HEK293 (cell line): ENCODE data around the gene CPD.

Experiments
- CTCF ChIA-PET: fragments of 350-600 bp; formaldehyde crosslinking; extraction: SDS; loops from one replicate; lab custom pipeline; 2021; ENCODE audit warnings: antibody characterized with exemption; lab: Yijun Ruan, JAX
- POLR2A ChIA-PET: fragments of 300-600 bp; formaldehyde crosslinking; extraction: SDS; loops from one replicate; lab custom pipeline; 2020; ENCODE audit warnings: antibody characterized with exemption, inconsistent platforms; lab: Yijun Ruan, JAX
- H3K27ac ChIP-seq: fragments of 200-500 bp; sonication (Bioruptor generic); 2 replicates; pipeline ENCODE4 v1.5.1; 2014; ENCODE audit warnings: low read depth, low read length, control low read depth, inconsistent platforms; ENCODE audit errors: extremely low read depth
- H3K36me3 ChIP-seq, 2 experiments: fragments of 200-500 bp in 1 of 2; sonication (Bioruptor generic) in 1 of 2; 1 replicate in 1 of 2; 2 replicates in 1 of 2; pipeline ENCODE4 v1.5.1; 2014 to 2017; ENCODE audit warnings: inconsistent platforms in 2 of 2, low read length in 2 of 2; ENCODE audit not compliant: control insufficient read depth in 2 of 2, insufficient read depth in 1 of 2
- H3K4me1 ChIP-seq: fragments of 200-500 bp; sonication (Bioruptor generic); 2 replicates; pipeline ENCODE4 v1.5.1; 2014; ENCODE audit warnings: mild to moderate bottlenecking, low read length, inconsistent platforms; ENCODE audit not compliant: control insufficient read depth, insufficient read depth
- H3K4me3 ChIP-seq: 2 replicates; pipeline ENCODE4 v1.5.1; 2011; ENCODE audit warnings: low read depth, mild to moderate bottlenecking, control low read depth, low read length, moderate library complexity
- H3K9me3 ChIP-seq: fragments of 200-500 bp; sonication (Bioruptor generic); 2 replicates; pipeline ENCODE4 v1.5.1; 2014; ENCODE audit warnings: low read depth, low read length, inconsistent platforms; ENCODE audit not compliant: control insufficient read depth, insufficient read depth
- GLIS1 ChIP-seq: fragments of 450-650 bp; formaldehyde crosslinking; IDR thresholded peaks from 2 replicates; pipeline ENCODE4 v1.5.1; 2016; ENCODE audit warnings: missing biosample characterization, missing genetic modification characterization
- GLIS2 ChIP-seq: fragments of 450-650 bp; formaldehyde crosslinking; IDR thresholded peaks from 2 replicates; pipeline ENCODE4 v1.5.1; 2016; ENCODE audit warnings: missing biosample characterization, missing genetic modification characterization
- HOXD13 ChIP-seq: sonication (generic); formaldehyde crosslinking; IDR thresholded peaks from 2 replicates; pipeline ENCODE4 v1.8.0; 2022; ENCODE audit warnings: missing genetic modification reagents, borderline replicate concordance
- MEIS1 ChIP-seq: sonication (generic); formaldehyde crosslinking; IDR thresholded peaks from 2 replicates; pipeline ENCODE4 v1.8.1; 2022; ENCODE audit warnings: missing genetic modification reagents, mild to moderate bottlenecking, borderline replicate concordance
- PRDM1 ChIP-seq: fragments of 450-650 bp; formaldehyde crosslinking; IDR thresholded peaks from 2 replicates; pipeline ENCODE4; 2016; ENCODE audit warnings: missing biosample characterization, missing genetic modification characterization
- RBAK ChIP-seq: fragments of 450-650 bp; formaldehyde crosslinking; IDR thresholded peaks from 2 replicates; pipeline ENCODE4 v1.5.1; 2016; ENCODE audit warnings: missing biosample characterization, missing genetic modification characterization
- SP2 ChIP-seq: fragments of 450-650 bp; formaldehyde crosslinking; IDR thresholded peaks from 2 replicates; pipeline ENCODE4 v1.5.1; 2016; ENCODE audit warnings: missing biosample characterization, missing genetic modification characterization
- SP7 ChIP-seq: fragments of 450-650 bp; formaldehyde crosslinking; IDR thresholded peaks from 2 replicates; pipeline ENCODE4 v1.5.1; 2016; ENCODE audit warnings: missing biosample characterization, missing genetic modification characterization
- TRIM28 ChIP-seq: IDR thresholded peaks from 2 replicates; pipeline ENCODE4 v1.6.1; 2011; ENCODE audit warnings: low read length, control low read depth, borderline replicate concordance
- ZFP69B ChIP-seq: fragments of 450-650 bp; formaldehyde crosslinking; IDR thresholded peaks from 2 replicates; pipeline ENCODE4 v1.5.1; 2016; ENCODE audit warnings: missing biosample characterization, missing genetic modification characterization
- ZIC2 ChIP-seq: fragments of 450-650 bp; formaldehyde crosslinking; IDR thresholded peaks from 2 replicates; pipeline ENCODE4 v1.5.1; 2016; ENCODE audit warnings: missing biosample characterization, missing genetic modification characterization
- ZNF121 ChIP-seq: fragments of 450-650 bp; formaldehyde crosslinking; IDR thresholded peaks from 2 replicates; pipeline ENCODE4 v1.5.1; 2016; ENCODE audit warnings: missing biosample characterization, missing genetic modification characterization
- ZNF133 ChIP-seq: fragments of 450-650 bp; formaldehyde crosslinking; IDR thresholded peaks from 2 replicates; pipeline ENCODE4 v1.5.1; 2016; ENCODE audit warnings: missing biosample characterization, missing genetic modification characterization
- ZNF140 ChIP-seq: fragments of 450-650 bp; formaldehyde crosslinking; IDR thresholded peaks from 2 replicates; pipeline ENCODE4 v1.5.1; 2016; ENCODE audit warnings: missing biosample characterization, missing genetic modification characterization
- ZNF16 ChIP-seq: fragments of 450-650 bp; formaldehyde crosslinking; IDR thresholded peaks from 2 replicates; pipeline ENCODE4 v1.5.1; 2016; ENCODE audit warnings: low read depth, missing biosample characterization, missing genetic modification characterization
- ZNF292 ChIP-seq: fragments of 450-650 bp; formaldehyde crosslinking; IDR thresholded peaks from 2 replicates; pipeline ENCODE4 v1.5.1; 2016; ENCODE audit warnings: low read depth, missing biosample characterization, missing genetic modification characterization, borderline replicate concordance
- ZNF473 ChIP-seq: fragments of 450-650 bp; formaldehyde crosslinking; IDR thresholded peaks from 2 replicates; pipeline ENCODE4 v1.5.1; 2017; ENCODE audit warnings: missing biosample characterization, missing genetic modification characterization
- ZNF501 ChIP-seq: fragments of 450-650 bp; formaldehyde crosslinking; IDR thresholded peaks from 2 replicates; pipeline ENCODE4 v1.5.1; 2016; ENCODE audit warnings: missing biosample characterization, missing genetic modification characterization
- ZNF510 ChIP-seq: fragments of 450-650 bp; formaldehyde crosslinking; IDR thresholded peaks from 2 replicates; pipeline ENCODE4 v1.5.1; 2018; ENCODE audit warnings: mild to moderate bottlenecking, missing genetic modification characterization, missing biosample characterization; ENCODE audit not compliant: insufficient replicate concordance
- ZNF571 ChIP-seq: fragments of 450-650 bp; formaldehyde crosslinking; IDR thresholded peaks from 2 replicates; pipeline ENCODE4 v1.5.0; 2017; ENCODE audit warnings: missing biosample characterization, missing genetic modification characterization
- ZNF596 ChIP-seq: fragments of 450-650 bp; IDR thresholded peaks from 2 replicates; pipeline ENCODE4 v1.5.0; 2018; ENCODE audit warnings: missing biosample characterization, mild to moderate bottlenecking, missing genetic modification characterization, moderate library complexity
- ZNF654 ChIP-seq: fragments of 450-650 bp; formaldehyde crosslinking; IDR thresholded peaks from 2 replicates; pipeline ENCODE4 v1.5.1; 2016; ENCODE audit warnings: low read depth, missing biosample characterization, missing genetic modification characterization
- TF ChIP-seq, protein P1 (sequence below): fragments of 450-650 bp; formaldehyde crosslinking; IDR thresholded peaks from 2 replicates; pipeline ENCODE4 v1.5.1; 2017; ENCODE audit warnings: missing biosample characterization, missing genetic modification characterization
- TF ChIP-seq, protein P2 (sequence below): fragments of 450-650 bp; formaldehyde crosslinking; IDR thresholded peaks from 2 replicates; pipeline ENCODE4 v1.5.1; 2016; ENCODE audit warnings: missing biosample characterization, missing genetic modification characterization

CPD gene

DNA sequence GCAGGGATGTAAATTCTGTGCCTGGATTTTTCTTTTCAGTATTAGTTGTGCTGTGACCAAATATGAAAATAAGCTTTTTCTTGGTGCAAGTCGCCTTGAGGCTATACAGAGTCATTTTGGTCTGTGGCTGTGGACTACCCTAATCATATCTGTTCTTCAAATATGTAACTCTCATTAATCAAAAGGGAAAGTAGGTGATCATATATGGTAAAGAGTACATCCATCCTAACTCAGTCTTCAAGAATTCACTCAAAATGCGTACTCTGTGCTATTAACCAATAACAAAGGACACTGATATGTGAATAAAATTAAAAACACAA is 2.6 kb downstream of the CPD start:
- Histone ChIP-seq H3K4me1 (peaks cover 27% of the 10 kb centered on the region), H3K9me3 (no peaks in the 10 kb centered on the region), H3K36me3 (peaks cover 12 to 18% of the 10 kb centered on the region in 2 experiments), H3K27ac (no peak overlapping the region), H3K4me3 (peak overlapping the region; percentile 88)
- ChIA-PET POLR2A (interaction anchor here (1.5 to 2.4 kb wide), 3 partner anchors 8 to 90 kb away, joined by 3 to 8 read pairs (median 6); partner anchors contain the start of gene BLMH), CTCF (interaction anchor here (1.0 to 3.4 kb wide), 5 partner anchors 14 to 338 kb away, joined by 3 to 17 read pairs (median 5); no protein-coding TSS in a partner anchor)
- TF ChIP-seq ZNF121 (tag by site-specific recombination) (no peak), SP2 (tag by site-specific recombination) (no peak), PRDM1 (tag by site-specific recombination) (peak; percentile 49; the same call in 1 of the 2 replicates)

DNA sequence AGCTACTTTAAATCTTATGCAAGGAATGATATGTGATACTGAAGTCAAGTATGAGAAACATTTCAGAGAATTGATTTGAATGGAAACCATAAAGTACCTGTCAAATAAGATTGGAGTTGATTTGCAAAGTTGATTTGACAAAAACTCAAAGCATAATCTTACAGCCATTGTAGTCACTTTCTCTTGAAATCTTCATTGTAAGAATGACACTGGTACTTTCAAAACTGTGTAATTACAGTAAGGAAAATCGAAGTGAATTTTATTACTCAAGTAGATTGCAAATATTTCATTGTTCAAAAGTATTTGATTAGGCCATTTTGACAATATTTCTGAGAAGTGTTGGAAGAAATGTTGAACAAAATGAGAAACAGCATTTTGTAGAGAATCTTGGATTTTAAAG is 3.6 kb downstream of the CPD start:
- H3K36me3 ChIP-seq = peaks cover 22 to 29% of the 10 kb centered on the region in 2 experiments
- TF ChIP-seq, protein P1, sequence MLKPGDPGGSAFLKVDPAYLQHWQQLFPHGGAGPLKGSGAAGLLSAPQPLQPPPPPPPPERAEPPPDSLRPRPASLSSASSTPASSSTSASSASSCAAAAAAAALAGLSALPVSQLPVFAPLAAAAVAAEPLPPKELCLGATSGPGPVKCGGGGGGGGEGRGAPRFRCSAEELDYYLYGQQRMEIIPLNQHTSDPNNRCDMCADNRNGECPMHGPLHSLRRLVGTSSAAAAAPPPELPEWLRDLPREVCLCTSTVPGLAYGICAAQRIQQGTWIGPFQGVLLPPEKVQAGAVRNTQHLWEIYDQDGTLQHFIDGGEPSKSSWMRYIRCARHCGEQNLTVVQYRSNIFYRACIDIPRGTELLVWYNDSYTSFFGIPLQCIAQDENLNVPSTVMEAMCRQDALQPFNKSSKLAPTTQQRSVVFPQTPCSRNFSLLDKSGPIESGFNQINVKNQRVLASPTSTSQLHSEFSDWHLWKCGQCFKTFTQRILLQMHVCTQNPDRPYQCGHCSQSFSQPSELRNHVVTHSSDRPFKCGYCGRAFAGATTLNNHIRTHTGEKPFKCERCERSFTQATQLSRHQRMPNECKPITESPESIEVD (tag by site-specific recombination) = peak; percentile 56
- TF ChIP-seq ZNF501 (0 out of 2 replicates have a peak, but pooled peaks have one; percentile 26), ZNF654 (tag by site-specific recombination) (no peak), PRDM1 (tag by site-specific recombination) (peak; percentile 65; the same call in 1 of the 2 replicates), ZNF16 (tag by site-specific recombination) (no peak), SP7 (tag by site-specific recombination) (no peak), ZNF596 (no peak)
- POLR2A ChIA-PET = interaction anchor here (1.7 kb wide), 1 partner anchor 91 kb away, joined by 6 read pairs; the partner anchor contains the start of gene BLMH
- H3K4me3 ChIP-seq = no peak overlapping the region
- CTCF ChIA-PET = interaction anchor here (3.4 kb wide), 1 partner anchor 13 kb away, joined by 17 read pairs; no protein-coding TSS in a partner anchor
- no peaks in the 10 kb centered on the region for H3K9me3 ChIP-seq
- H3K27ac ChIP-seq = no peak overlapping the region
- H3K4me1 ChIP-seq = peaks cover 20% of the 10 kb centered on the region

DNA sequence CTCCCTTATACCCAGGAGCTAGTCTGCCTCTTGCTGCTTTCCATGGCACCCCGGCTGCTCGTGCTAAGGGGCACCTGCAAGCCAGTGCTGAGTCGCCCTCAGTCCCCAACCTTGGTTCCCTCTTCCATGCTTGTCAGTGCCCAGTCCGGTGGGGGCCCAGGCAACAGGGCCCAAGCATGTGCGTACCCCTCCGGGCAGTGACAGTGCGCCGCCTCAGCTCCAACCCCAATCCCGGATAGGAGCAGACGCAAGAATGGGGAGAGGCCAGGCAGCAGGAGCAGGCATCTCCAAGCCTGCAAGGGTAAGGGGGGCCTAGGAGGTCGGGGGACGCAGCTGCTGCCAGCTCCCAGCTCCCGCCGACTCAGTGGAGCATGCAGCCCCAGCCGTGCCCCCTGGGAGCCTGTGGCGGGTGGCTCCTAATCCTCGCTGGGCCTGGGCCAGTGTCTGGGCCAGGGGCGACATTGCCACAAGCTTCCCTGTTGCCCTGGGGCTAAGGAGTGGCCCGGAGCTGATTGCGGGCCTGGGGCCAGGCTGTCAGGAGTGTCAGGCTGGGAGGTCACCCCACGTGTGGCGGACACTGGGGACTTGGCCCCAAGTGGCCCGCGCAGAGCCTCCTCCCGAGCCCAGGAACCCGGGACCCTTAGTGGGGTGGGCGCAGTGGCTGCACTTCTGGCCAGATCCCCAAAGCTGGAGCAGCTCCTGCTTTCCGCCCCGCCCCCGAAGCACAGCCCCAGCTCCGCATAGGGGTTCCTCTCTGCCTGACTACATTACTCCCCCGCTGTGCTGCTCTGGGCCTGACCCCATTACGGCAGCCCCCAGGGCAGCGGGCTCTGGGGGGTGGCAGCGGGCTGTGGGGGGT is 9.8 kb downstream of the CPD start:
- H3K27ac ChIP-seq = no peak overlapping the region
- no peak overlapping the region for H3K4me3 ChIP-seq
- H3K4me1 ChIP-seq = no peaks in the 10 kb centered on the region
- POLR2A ChIA-PET = interaction anchor here (2.8 kb wide), 1 partner anchor 9 kb away, joined by 8 read pairs; no protein-coding TSS in a partner anchor
- CTCF ChIA-PET = interaction anchor here (0.6 to 0.8 kb wide), 2 partner anchors 211 to 293 kb away, joined by 3 to 4 read pairs; no protein-coding TSS in a partner anchor
- H3K36me3 ChIP-seq = peaks cover 54 to 64% of the 10 kb centered on the region in 2 experiments
- no peaks in the 10 kb centered on the region for H3K9me3 ChIP-seq
- TF ChIP-seq GLIS2 (tag by site-specific recombination) (peak; percentile 40; the same call in 1 of the 2 replicates), MEIS1 (CRISPR knock-in tag) (no peak), ZIC2 (tag by site-specific recombination) (peak; percentile 43; the same call in 1 of the 2 replicates), GLIS1 (tag by site-specific recombination) (peak; percentile 88)

DNA sequence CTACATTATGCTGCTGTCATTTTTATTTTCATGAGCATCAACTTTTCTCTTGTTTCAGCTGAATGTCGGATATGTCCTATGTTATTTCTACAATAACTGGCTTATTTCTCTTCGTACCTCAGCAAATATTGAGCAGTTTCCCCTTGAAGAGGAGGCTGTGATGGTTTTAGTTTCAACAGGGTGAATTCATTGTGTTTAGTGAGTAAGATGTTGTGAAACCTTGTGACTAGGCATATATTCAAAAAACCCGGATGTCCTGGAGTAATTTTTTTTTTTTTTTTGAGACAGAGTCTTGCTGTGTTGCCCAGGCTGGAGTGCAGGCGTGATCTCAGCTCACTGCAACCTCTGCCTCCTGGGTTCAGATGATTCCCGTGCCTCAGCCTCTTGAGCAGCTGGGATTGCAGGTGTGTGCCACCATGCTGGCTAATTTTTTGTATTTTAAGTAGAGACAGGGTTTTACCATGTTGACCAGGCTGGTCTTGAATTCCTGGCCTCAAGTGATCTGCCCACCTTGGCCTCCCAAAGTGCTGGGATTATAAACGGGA is 11.1 kb downstream of the CPD start:
- no peak overlapping the region for H3K27ac ChIP-seq
- H3K36me3 ChIP-seq = peaks cover 54 to 63% of the 10 kb centered on the region in 2 experiments
- no peak overlapping the region for H3K4me3 ChIP-seq
- no peaks in the 10 kb centered on the region for H3K9me3 ChIP-seq
- ChIA-PET POLR2A (interaction anchor here (2.8 kb wide), 1 partner anchor 10 kb away, joined by 8 read pairs; no protein-coding TSS in a partner anchor), CTCF (interaction anchor here (0.6 kb wide), 2 partner anchors 317 to 1436 kb away, joined by 3 read pairs; no protein-coding TSS in a partner anchor)
- peaks cover 8% of the 10 kb centered on the region for H3K4me1 ChIP-seq
- TF ChIP-seq ZNF473 (tag by site-specific recombination) (no peak), ZNF571 (tag by site-specific recombination) (no peak), ZNF292 (tag by site-specific recombination) (no peak), SP7 (tag by site-specific recombination) (no peak), ZNF16 (tag by site-specific recombination) (no peak), ZFP69B (tag by site-specific recombination) (no peak), TRIM28 (no peak), HOXD13 (CRISPR knock-in tag) (no peak), GLIS1 (tag by site-specific recombination) (no peak), ZNF510 (no peak), RBAK (tag by site-specific recombination) (no peak), ZNF140 (tag by site-specific recombination) (no peak), ZNF133 (tag by site-specific recombination) (no peak)
- TF ChIP-seq, protein P2, sequence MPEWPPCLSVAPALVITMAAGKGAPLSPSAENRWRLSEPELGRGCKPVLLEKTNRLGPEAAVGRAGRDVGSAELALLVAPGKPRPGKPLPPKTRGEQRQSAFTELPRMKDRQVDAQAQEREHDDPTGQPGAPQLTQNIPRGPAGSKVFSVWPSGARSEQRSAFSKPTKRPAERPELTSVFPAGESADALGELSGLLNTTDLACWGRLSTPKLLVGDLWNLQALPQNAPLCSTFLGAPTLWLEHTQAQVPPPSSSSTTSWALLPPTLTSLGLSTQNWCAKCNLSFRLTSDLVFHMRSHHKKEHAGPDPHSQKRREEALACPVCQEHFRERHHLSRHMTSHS (tag by site-specific recombination) = no peak
